Endodermal cell (in vitro differentiated cells): Measurements from ENCODE around the gene CETP. TPM values are rescaled to one million over a fixed set of nuclear protein-coding genes. Genes with fewer than 3 reads are reported as not detected.

Experiments used
- DNase-seq: peaks from one replicate; pipeline ENCODE4 v3.0.0-alpha.2; 2017
- H3K27ac ChIP-seq: 2 replicates; pipeline ENCODE4 v1.5.1; 2013; ENCODE audit warnings: mild to moderate bottlenecking, low read depth, low read length, moderate library complexity
- H3K27me3 ChIP-seq: 2 replicates; pipeline ENCODE4 v1.6.1; 2013; ENCODE audit warnings: mild to moderate bottlenecking, low read length, moderate library complexity; ENCODE audit not compliant: insufficient read depth, control insufficient read depth, poor library complexity, severe bottlenecking
- H3K36me3 ChIP-seq: 2 replicates; pipeline ENCODE4 v1.7.0; 2013; ENCODE audit warnings: mild to moderate bottlenecking, low read length, moderate library complexity; ENCODE audit not compliant: control insufficient read depth, insufficient read depth
- H3K4me1 ChIP-seq: one replicate; pipeline ENCODE4 v1.7.0; 2013; ENCODE audit warnings: low read length; ENCODE audit not compliant: control insufficient read depth, insufficient read depth
- H3K4me3 ChIP-seq: 2 replicates; pipeline ENCODE4 v1.5.1; 2013; ENCODE audit warnings: mild to moderate bottlenecking, low read length, moderate library complexity
- H3K9ac ChIP-seq: 2 replicates; pipeline ENCODE4 v1.6.1; 2013; ENCODE audit warnings: mild to moderate bottlenecking, low read length, moderate library complexity; ENCODE audit not compliant: poor library complexity, severe bottlenecking; ENCODE audit errors: extremely low read depth
- H3K9me3 ChIP-seq: 2 replicates; pipeline ENCODE4 v1.6.1; 2013; ENCODE audit warnings: mild to moderate bottlenecking, low read length, moderate library complexity; ENCODE audit not compliant: control insufficient read depth
- H3K27ac Mint-ChIP-seq: 2 replicates; pipeline ENCODE4 v1.8.0; 2020; ENCODE audit warnings: mixed read lengths
- H3K27me3 Mint-ChIP-seq: 2 replicates; pipeline ENCODE4 v1.8.0; 2021; ENCODE audit warnings: mild to moderate bottlenecking, mixed read lengths; ENCODE audit not compliant: insufficient read depth
- H3K36me3 Mint-ChIP-seq: 2 replicates; pipeline ENCODE4 v1.8.0; 2020; ENCODE audit warnings: low read depth, mixed read lengths
- H3K4me1 Mint-ChIP-seq: 2 replicates; pipeline ENCODE4 v1.8.0; 2020; ENCODE audit warnings: mixed read lengths
- H3K4me3 Mint-ChIP-seq: 2 replicates; pipeline ENCODE4 v1.8.0; 2020; ENCODE audit warnings: mild to moderate bottlenecking, moderate library complexity, mixed read lengths
- H3K9me3 Mint-ChIP-seq: 2 replicates; pipeline ENCODE4 v1.8.0; 2020; ENCODE audit warnings: mild to moderate bottlenecking, mixed read lengths
- WGBS, 2 experiments: methylation state at CpG; one replicate each; pipeline versions ENCODE4 v1.1.5 to v1.1.7; 2013; ENCODE audit warnings: missing lambda C conversion rate in 2 of 2, mixed read lengths in 1 of 2; ENCODE audit not compliant: insufficient coverage in 1 of 2, insufficient read length in 1 of 2; 5-methylcytosine and 5-hydroxymethylcytosine counted together
- total RNA-seq, 2 donors: library from RNA; stranded (reverse); fragmentation: NEBNext Ultra II Directional in 1 of 2; extraction: Animal tissue kit (Norgen Biotek cat#: 25700) in 1 of 2; gene quantifications; 2 replicates in 1 of 2; 3 replicates in 1 of 2; pipeline ENCODE4 v1.2.1, GENCODE V29; 2021
- TF ChIP-seq, protein P1 (sequence below): fragments of 200-600 bp; sonication (generic); conservative IDR thresholded peaks from 2 replicates; pipeline ENCODE4 v1.5.0; 2021; ENCODE audit warnings: antibody characterized with exemption, mild to moderate bottlenecking

The CETP gene
- total RNA-seq, 2 donors from 2014 or later, result not detected

DNA sequence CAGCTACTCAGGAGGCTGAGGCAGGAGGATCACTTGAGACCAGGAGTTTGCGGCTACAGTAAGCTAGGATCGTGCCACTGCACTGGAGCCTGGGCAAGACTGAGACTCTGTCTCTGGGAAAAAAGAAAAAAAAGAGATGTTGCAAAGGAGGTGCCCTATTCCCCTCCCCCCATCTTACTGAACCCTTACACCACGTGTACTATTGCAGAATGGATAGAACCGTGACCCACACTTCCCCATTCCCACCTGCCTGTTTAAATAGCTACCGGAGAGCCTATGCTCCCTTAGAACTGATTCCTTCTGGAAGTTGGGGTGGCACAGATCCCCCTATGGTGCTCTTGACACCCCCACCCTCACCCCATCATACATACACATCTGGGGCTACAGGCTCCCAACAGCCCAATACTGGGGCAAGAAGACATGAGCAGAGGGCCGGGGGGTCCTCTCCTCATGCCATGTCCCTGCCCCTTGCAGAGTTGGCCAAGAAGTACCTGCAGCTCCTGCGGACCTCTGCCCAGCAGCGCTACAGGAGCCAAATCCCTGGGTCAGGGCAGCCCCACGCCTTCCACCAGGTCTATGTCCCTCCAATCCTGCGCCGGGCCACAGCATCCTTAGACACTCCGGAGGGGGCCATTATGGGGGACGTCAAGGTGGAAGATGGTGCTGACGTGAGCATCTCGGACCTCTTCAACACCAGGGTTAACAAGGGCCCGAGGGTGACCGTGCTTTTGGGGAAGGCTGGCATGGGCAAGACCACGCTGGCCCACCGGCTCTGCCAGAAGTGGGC lies 63.3 kb downstream of the CETP start:
- H3K4me1 Mint-ChIP-seq, result peaks cover 2% of the 10 kb centered on the region
- no peaks in the 10 kb centered on the region for H3K9me3 ChIP-seq
- no peaks in the 10 kb centered on the region for H3K27me3 Mint-ChIP-seq
- H3K9me3 Mint-ChIP-seq, result no peaks in the 10 kb centered on the region
- no peaks in the 10 kb centered on the region for H3K36me3 ChIP-seq
- no peak overlapping the region for H3K27ac ChIP-seq
- no peaks in the 10 kb centered on the region for H3K36me3 Mint-ChIP-seq
- H3K4me3 Mint-ChIP-seq, result no peak overlapping the region
- no peaks in the 10 kb centered on the region for H3K27me3 ChIP-seq
- DNase-seq, result no peak
- H3K27ac Mint-ChIP-seq, result no peak overlapping the region
- TF ChIP-seq, protein P1, sequence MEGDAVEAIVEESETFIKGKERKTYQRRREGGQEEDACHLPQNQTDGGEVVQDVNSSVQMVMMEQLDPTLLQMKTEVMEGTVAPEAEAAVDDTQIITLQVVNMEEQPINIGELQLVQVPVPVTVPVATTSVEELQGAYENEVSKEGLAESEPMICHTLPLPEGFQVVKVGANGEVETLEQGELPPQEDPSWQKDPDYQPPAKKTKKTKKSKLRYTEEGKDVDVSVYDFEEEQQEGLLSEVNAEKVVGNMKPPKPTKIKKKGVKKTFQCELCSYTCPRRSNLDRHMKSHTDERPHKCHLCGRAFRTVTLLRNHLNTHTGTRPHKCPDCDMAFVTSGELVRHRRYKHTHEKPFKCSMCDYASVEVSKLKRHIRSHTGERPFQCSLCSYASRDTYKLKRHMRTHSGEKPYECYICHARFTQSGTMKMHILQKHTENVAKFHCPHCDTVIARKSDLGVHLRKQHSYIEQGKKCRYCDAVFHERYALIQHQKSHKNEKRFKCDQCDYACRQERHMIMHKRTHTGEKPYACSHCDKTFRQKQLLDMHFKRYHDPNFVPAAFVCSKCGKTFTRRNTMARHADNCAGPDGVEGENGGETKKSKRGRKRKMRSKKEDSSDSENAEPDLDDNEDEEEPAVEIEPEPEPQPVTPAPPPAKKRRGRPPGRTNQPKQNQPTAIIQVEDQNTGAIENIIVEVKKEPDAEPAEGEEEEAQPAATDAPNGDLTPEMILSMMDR, result no peak
- no peak overlapping the region for H3K4me3 ChIP-seq
- WGBS, 2 experiments, result 91 to 94% methylated on average over 12 to 19 of the region's 19 CpGs
- H3K4me1 ChIP-seq, result no peaks in the 10 kb centered on the region
- no peak overlapping the region for H3K9ac ChIP-seq

DNA sequence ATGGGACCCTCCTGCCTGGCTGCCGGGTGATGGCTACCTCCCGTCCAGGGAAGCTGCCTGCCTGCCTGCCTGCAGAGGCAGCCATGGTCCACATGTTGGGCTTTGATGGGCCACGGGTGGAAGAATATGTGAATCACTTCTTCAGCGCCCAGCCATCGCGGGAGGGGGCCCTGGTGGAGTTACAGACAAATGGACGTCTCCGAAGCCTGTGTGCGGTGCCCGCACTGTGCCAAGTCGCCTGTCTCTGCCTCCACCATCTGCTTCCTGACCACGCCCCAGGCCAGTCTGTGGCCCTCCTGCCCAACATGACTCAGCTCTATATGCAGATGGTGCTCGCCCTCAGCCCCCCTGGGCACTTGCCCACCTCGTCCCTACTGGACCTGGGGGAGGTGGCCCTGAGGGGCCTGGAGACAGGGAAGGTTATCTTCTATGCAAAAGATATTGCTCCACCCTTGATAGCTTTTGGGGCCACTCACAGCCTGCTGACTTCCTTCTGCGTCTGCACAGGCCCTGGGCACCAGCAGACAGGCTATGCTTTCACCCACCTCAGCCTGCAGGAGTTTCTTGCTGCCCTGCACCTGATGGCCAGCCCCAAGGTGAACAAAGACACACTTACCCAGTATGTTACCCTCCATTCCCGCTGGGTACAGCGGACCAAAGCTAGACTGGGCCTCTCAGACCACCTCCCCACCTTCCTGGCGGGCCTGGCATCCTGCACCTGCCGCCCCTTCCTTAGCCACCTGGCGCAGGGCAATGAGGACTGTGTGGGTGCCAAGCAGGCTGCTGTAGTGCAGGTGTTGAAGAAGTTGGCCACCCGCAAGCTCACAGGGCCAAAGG lies 64.4 kb downstream of the CETP start:
- Mint-ChIP-seq H3K27ac (no peak overlapping the region), H3K36me3 (no peaks in the 10 kb centered on the region), H3K4me3 (no peak overlapping the region), H3K9me3 (no peaks in the 10 kb centered on the region), H3K4me1 (peaks cover 2% of the 10 kb centered on the region), H3K27me3 (no peaks in the 10 kb centered on the region)
- TF ChIP-seq, protein P1, result no peak
- no peak overlapping the region for H3K4me3 ChIP-seq
- H3K9me3 ChIP-seq, result no peaks in the 10 kb centered on the region
- DNase-seq, result no peak
- H3K36me3 ChIP-seq, result no peaks in the 10 kb centered on the region
- no peaks in the 10 kb centered on the region for H3K27me3 ChIP-seq
- H3K9ac ChIP-seq, result no peak overlapping the region
- no peak overlapping the region for H3K27ac ChIP-seq
- 94 to 98% methylated on average over 7 to 21 of the region's 21 CpGs for WGBS, 2 experiments
- no peaks in the 10 kb centered on the region for H3K4me1 ChIP-seq

DNA sequence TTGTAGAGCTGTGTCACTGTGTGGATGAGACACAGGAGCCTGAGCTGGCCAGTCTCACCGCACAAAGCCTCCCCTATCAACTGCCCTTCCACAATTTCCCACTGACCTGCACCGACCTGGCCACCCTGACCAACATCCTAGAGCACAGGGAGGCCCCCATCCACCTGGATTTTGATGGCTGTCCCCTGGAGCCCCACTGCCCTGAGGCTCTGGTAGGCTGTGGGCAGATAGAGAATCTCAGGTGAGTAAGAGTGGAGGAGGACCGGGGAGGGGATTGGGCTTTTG lies 65.0 kb downstream of the CETP start:
- Mint-ChIP-seq H3K27ac (no peak overlapping the region), H3K36me3 (no peaks in the 10 kb centered on the region), H3K4me3 (no peak overlapping the region), H3K9me3 (no peaks in the 10 kb centered on the region), H3K4me1 (peaks cover 2% of the 10 kb centered on the region), H3K27me3 (no peaks in the 10 kb centered on the region)
- no peak for DNase-seq
- H3K9me3 ChIP-seq, result no peaks in the 10 kb centered on the region
- H3K27me3 ChIP-seq, result peaks cover 2% of the 10 kb centered on the region
- no peaks in the 10 kb centered on the region for H3K4me1 ChIP-seq
- H3K27ac ChIP-seq, result no peak overlapping the region
- H3K4me3 ChIP-seq, result no peak overlapping the region
- TF ChIP-seq, protein P1, result no peak
- H3K36me3 ChIP-seq, result no peaks in the 10 kb centered on the region
- no peak overlapping the region for H3K9ac ChIP-seq
- 74 to 100% methylated on average over 2 to 3 of the region's 3 CpGs for WGBS, 2 experiments
